ENCODE data around the gene TNFRSF25. TPM values are rescaled to one million over a fixed set of nuclear protein-coding genes. Genes with fewer than 3 reads are reported as not detected.

TNFRSF25 gene
- total RNA-seq, 1 experiment from 2014 or later = 27.6 TPM

DNA sequence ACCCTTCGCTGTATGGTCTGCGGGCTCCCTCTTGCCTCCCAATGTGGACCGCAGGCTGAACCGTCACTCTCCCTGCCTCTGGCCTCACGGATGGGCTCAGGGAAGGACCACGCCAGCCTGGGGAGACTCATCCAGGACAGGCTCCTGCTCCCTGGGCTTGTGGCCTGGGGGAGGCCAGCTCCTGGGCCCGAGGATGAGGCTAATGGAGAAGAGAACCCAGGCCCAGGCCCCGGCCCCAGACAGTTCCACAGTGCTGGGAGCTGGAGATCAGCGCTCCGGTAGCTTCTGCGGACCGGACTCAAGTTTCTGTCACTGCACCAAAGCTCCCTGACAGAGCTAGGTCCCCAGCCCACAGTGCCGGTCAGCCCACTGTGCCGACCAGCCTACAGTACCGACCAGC, 38.9 kb upstream of the TNFRSF25 start:
- Mint-ChIP-seq H3K4me3 (ENCODE audit: unreplicated experiment) (no peak overlapping the region), H3K9me3 (ENCODE audit: unreplicated experiment) (no peaks in the 10 kb centered on the region), H3K27me3 (ENCODE audit: insufficient read depth, unreplicated experiment) (no peaks in the 10 kb centered on the region), H3K36me3 (ENCODE audit: insufficient read depth, unreplicated experiment) (no peaks in the 10 kb centered on the region), H3K27ac (ENCODE audit: low read depth, unreplicated experiment) (no peak overlapping the region), H3K4me1 (ENCODE audit: insufficient read depth, unreplicated experiment) (peaks cover 6% of the 10 kb centered on the region)
- ChIA-PET CTCF (interaction anchor here (0.6 to 1.1 kb wide), 2 partner anchors 9 to 16 kb away, joined by 3 to 4 read pairs; no protein-coding TSS in a partner anchor), POLR2A (interaction anchor here (0.8 to 1.2 kb wide), 2 partner anchors 15 to 16 kb away, joined by 3 read pairs; no protein-coding TSS in a partner anchor)
- DNase-seq (ENCODE audit: unreplicated experiment) = no peak
- TF ChIP-seq, protein P1, sequence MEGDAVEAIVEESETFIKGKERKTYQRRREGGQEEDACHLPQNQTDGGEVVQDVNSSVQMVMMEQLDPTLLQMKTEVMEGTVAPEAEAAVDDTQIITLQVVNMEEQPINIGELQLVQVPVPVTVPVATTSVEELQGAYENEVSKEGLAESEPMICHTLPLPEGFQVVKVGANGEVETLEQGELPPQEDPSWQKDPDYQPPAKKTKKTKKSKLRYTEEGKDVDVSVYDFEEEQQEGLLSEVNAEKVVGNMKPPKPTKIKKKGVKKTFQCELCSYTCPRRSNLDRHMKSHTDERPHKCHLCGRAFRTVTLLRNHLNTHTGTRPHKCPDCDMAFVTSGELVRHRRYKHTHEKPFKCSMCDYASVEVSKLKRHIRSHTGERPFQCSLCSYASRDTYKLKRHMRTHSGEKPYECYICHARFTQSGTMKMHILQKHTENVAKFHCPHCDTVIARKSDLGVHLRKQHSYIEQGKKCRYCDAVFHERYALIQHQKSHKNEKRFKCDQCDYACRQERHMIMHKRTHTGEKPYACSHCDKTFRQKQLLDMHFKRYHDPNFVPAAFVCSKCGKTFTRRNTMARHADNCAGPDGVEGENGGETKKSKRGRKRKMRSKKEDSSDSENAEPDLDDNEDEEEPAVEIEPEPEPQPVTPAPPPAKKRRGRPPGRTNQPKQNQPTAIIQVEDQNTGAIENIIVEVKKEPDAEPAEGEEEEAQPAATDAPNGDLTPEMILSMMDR (IDR thresholded peaks at IDR 0.05; ENCODE audit: unreplicated experiment) = no peak
- intact Hi-C loops (cut with micrococcal nuclease) = no loop called here
- no TSS peak for BruUV-seq (replicated peaks)

DNA sequence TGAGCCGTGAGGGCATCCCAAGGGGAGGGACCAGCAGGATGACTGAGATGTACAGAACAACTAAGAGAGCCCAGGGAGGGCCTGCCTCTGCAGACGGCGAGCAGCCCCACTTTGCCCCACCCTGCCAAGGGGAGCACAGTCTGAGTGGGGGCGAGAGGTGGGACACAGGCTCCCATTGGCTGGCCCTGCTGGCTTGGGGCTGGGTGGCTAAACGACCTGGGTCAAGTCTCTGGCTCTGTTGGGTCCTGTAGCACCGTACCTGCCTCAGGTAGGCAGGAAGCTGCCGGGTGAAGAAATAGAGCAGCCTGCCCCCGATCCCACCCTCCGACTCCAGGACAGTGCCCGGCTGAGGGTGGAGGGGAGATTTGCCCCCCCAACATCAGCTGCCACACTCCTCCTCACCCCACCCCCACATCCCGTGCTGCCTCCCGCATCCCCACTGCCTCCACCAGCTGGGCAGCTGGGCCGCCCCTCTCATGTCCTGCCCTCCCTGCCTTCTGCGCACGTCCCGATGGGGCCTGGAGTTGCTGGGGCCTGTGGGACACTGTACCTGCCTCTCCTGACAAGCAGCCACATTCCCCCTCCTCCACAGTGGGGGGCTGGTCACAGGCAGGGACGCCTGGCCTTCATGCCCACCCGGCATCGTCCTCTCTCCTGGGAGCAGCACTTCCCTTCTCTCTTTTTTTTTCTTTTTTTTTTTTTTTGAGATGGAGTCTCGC, 38.1 kb upstream of the TNFRSF25 start:
- POLR2A ChIA-PET = interaction anchor here (1.2 kb wide), 1 partner anchor 16 kb away, joined by 3 read pairs; no protein-coding TSS in a partner anchor
- no TSS peak for BruUV-seq (replicated peaks)
- H3K4me1 Mint-ChIP-seq (ENCODE audit: insufficient read depth, unreplicated experiment) = peaks cover 6% of the 10 kb centered on the region
- TF ChIP-seq, protein P1 (IDR thresholded peaks at IDR 0.05; ENCODE audit: unreplicated experiment) = no peak
- H3K9me3 Mint-ChIP-seq (ENCODE audit: unreplicated experiment) = no peaks in the 10 kb centered on the region
- no peak for DNase-seq (ENCODE audit: unreplicated experiment)
- CTCF ChIA-PET = interaction anchor here (0.5 to 0.9 kb wide), 2 partner anchors 18 to 35 kb away, joined by 3 to 5 read pairs; no protein-coding TSS in a partner anchor
- H3K4me3 Mint-ChIP-seq (ENCODE audit: unreplicated experiment) = no peak overlapping the region
- no peaks in the 10 kb centered on the region for H3K36me3 Mint-ChIP-seq (ENCODE audit: insufficient read depth, unreplicated experiment)
- no peak overlapping the region for H3K27ac Mint-ChIP-seq (ENCODE audit: low read depth, unreplicated experiment)
- no peaks in the 10 kb centered on the region for H3K27me3 Mint-ChIP-seq (ENCODE audit: insufficient read depth, unreplicated experiment)
- intact Hi-C loops (cut with micrococcal nuclease) = no loop called here

DNA sequence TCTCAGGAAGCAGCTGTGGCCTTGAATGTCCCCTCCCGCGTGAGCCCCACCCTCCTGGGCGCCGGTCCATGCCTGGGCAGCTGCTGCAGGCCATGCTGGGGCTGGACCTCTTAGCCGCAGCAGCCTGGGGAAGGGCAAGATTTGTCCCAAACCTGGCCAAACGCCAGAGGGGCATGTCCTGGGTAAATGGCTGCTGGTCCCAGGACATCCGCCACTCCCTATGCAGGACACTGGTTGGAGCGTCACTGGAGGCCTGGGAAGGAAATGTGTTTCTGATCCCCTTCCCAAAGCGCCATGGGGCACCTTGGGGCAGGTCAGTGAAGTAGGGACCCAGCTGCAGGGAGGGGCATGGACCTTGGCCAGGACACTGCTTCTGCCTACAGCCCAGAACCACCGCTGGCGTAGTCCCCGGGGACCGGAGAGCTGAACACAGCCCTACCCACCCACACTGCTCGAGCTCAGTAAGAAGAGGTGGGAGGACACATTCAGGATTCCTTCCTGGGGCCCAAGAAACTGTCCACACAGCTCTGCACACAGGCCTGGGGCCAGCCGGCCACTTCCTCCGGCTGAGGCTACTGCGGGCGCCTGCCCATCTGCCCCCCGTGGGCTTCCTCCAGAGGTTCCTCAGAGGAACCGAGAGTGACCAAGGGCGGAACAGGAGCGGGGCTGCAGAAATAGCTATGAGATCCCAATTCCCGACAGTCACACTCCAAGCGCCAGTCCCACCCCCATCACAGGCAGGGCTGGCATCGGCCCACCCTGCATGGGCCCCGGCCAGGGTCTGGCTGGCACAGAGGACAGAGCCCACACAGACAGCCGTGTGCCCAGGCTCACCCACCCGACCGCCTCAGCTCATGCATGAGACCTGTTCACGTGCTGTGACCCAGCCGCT, 36.3 kb upstream of the TNFRSF25 start:
- intact Hi-C loops (cut with micrococcal nuclease) = no loop called here
- Mint-ChIP-seq H3K27me3 (ENCODE audit: insufficient read depth, unreplicated experiment) (no peaks in the 10 kb centered on the region), H3K27ac (ENCODE audit: low read depth, unreplicated experiment) (no peak overlapping the region), H3K4me3 (ENCODE audit: unreplicated experiment) (no peak overlapping the region), H3K4me1 (ENCODE audit: insufficient read depth, unreplicated experiment) (peaks cover 12% of the 10 kb centered on the region), H3K9me3 (ENCODE audit: unreplicated experiment) (no peaks in the 10 kb centered on the region), H3K36me3 (ENCODE audit: insufficient read depth, unreplicated experiment) (no peaks in the 10 kb centered on the region)
- POLR2A ChIA-PET = interaction anchor here (1.3 kb wide), 1 partner anchor 19 kb away, joined by 4 read pairs; no protein-coding TSS in a partner anchor
- TF ChIP-seq, protein P1 (IDR thresholded peaks at IDR 0.05; ENCODE audit: unreplicated experiment) = no peak
- CTCF ChIA-PET = interaction anchor here (0.5 to 1.3 kb wide), 7 partner anchors 8 to 59 kb away, joined by 3 read pairs; no protein-coding TSS in a partner anchor
- BruUV-seq (replicated peaks) = no TSS peak
- no peak for DNase-seq (ENCODE audit: unreplicated experiment)
